ENCODE measurements around the gene CYP21A2.

Gene CYP21A2

DNA sequence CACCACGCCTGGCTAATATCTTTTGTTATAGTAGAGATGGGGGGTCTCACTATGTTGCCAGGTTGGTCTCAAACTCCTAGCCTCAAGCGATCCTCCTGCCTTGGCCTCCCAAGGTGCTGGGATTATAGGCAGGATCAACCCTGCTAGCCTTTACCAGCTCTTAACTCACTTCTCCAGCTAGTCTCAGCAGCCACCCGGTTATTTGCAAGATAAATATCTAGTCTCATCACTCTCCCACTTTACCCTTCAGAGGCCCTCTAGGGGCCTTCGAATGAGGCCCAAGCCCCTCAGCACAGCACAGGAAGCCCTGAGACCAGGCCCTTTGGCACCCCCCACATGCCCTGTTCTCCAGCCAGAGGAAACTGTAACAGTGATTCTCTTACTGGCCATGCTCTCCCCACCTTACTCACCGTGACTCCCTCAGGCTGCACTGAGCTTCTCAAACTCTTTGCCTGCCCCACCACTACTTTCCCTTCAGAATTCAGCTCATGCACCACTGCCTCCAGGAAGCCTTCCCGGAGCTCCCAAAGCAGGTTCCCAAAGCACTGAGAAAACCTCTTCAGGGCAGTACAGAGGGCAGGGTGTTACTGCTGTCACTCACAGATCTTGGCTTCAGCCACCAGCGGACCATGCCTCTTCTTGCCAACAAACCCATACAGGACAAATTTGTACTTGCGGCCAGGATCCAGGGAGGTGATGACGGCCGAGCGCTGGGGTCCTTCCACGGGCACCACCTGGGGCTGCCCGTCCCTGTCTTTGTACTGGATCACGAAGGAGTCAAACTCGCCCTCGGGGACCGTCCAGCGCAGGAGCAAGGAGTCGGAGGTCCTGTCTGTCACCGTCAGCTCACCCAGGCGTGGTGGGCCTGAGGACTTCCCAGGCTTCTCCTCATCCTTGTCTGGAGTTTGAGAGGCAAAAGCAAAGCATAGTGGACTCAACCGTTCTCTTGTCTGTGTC is 45.9 kb downstream of the CYP21A2 start:
- DNase-seq (ENCODE audit: low spot score), result no peak

DNA sequence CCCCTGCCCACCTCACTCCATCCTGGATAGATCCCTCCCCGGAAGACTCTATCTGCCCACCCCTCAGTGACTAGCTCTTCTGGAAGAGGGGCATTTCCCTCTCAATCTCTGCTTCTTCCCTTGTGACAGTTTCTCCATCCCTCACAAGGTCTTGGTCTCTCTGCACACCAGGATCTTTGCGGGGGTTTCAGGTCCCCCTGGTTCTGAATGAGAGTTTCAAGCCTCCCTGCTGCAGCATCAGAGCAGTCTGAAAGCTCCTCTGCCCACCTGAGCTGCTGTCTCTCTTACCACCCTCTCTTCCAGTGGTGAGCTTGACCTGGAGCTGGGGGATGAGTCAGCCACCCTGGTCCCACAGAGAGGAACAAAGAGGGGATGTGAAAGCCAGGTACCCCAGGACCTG is 46.6 kb downstream of the CYP21A2 start:
- DNase-seq (ENCODE audit: low spot score), result no peak

DNA sequence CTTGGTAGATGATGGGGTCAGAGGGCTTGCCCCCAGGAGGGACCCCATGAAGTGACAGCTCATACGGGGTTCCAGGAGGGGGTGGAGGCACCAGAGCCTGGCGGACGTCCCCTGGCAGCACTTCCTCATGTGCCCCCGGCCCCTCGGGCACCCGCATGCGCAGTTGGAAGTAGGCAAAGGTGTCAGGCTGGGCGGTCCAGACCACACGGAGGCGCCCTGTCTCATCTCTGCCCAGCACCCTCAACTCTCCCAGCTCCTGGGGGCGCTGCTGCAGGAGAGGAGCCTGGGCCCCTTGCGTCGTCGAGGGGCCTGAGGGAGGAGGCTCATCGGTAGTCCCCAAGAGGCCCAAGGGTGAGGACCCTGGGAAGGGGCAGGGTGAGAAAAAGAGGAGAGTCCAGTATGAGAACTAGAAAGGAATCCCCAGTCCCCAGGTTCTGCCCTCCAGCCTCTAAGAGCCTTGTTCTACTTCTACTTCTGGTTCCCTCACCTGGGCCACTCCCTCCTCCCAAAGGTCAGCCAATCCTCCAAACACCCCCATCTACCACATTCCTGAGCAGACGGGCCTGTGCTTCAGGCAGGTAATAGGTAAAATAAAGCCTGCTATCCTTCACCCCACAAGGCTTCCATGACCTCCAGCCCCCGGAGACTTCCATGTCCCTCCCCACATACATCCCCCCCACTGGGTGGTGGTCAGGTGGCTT is 47.7 kb downstream of the CYP21A2 start:
- DNase-seq (ENCODE audit: low spot score), result no peak

DNA sequence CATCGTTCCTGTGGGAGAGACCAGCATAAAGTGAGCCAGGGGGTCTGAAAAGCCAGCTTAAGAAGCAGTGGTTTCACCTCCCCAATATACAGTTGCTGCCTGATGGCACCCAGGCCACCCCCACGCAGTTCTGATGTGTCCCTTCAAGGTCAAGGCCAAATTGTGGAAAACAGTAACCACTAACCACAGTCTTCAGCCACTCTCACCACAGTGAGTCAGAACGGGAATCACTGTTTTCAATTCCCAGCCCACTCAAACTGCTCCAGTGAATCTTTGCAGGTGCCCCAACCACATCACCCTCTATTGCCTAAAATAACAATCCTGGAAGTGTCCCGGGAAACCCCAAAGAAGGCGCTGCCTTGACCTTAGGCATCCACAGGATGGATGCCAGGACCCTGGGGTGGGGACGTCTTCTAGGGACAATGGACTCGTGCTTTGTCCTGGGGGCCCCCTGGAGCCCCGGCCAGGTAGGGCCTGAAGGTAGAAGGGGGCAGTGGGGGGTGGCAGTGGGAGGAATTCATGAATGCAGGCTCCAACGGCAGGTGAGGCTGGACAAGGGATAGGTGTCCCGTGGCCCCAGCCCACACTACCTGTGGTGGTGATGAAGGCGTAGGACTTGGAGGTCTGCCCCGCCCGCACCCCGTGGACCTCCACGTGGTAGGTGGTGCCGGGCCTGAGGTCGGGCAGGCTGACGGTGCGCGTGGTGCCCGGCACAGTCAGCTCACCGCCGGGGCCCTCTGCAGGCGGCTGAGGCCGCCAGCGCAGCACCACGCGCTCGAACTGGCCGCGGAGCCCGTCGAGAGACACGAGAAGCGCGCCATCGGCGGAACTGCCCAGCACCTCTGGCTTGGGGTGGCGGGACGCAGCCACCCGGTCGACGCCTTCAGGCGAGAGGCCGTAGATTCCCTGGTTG is 48.7 kb downstream of the CYP21A2 start:
- no peak for DNase-seq (ENCODE audit: low spot score)

DNA sequence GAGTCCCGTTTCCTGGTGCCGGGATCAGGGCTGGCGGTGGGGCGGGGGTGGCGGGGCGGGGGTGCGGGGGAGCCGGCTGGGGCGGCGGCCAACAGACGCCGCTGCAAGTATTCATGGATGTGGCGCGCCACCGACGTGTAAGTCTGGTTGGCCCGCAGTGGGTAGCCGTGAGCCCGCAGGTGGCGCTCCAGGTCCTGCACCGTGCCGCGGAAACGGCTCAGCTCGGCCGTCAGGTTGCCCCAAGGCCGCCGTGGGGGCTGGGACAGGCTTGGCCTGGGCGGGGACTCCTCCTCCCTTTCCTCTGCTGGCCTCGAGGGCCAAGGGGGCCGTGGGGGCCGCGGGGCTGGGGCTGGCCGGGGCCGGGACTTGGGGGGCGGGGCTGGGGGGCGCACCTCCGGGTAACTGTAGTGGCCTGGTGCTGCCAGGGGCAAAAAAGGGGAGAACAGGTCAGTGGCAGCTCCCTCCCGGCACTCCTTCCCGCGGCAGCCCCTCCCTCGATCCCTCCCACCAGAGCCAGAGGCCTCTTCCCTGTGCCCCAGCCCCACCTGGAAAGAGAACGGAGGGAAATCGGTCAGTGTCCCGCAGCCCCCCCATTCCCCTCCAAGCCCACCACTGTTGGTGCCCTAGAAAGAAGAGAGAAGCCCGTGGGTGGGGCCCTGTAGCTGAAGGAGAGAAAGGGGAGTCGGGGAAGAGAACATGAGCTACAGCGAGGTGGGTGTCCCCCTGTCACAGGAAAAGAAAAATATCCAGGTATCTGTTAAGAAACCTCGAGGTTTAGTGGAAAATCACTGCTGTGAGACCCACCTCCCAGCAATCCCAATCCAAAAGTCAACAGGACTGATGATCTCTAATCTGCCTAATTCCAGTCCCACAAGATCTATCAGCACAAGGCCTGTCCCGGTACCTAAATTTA is 49.6 kb downstream of the CYP21A2 start:
- DNase-seq (ENCODE audit: low spot score), result peak; percentile 71

DNA sequence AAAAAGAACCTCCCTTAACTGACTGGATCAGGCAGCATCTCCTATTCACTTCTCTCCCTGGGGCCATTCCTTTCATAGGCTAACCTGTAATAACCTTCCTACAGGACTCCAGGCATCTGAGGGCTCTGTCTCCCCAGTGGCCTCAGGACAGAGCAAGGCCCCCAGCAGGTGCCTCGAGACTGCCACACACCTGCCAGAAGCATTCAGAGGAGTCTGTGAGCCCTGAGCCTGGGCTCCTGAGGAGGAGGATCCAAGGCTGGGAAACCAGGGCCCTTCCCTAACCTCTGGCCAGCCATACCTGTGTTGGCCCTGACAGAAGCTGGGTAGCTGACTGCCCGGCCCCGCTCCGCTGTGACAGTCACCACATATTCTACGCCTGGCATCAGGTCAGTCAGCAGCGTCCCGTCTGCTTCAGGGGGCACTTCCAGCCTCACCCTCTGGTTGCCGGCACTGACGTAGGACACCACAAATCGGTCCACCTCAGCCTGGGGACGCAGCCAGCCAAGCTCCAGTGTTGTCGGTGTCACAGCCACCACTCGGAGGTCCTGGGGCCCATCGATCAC is 50.4 kb downstream of the CYP21A2 start:
- DNase-seq (ENCODE audit: low spot score), result no peak

DNA sequence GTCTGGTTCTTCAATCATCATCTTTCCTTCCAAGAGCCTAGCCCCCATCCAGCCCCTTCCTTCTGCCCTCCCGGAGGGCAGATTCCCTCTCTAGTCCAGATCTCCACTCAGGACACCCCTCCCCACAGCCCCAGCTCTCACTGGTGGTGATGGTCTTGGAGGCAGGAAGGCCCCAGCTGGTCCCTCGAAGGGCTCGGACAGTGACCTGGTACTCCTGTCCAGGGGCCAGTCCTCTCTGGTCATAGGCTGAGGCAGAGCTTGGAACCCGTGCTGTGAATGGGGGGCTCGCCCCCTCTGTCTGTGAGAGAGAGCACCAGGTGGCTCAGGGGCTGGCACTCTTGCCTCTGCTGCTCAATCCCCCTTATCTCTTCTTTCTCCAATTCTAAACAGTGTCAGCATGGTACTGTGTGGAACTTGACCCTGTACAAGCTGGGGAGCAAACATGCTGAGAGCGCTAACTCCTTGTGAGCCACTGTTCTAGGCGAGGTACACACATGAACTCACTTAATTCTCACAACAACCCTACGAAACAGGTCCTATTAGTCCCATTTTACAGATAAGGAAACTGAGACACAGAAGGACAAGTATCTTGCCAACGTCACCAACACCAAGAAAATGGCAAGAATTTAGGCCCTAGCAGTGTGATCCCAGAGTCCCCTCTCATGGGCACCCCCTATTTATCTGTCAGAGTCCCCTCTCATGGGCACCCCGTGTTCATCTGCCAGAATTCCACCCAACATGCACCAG is 51.0 kb downstream of the CYP21A2 start:
- no peak for DNase-seq (ENCODE audit: low spot score)

Data from cerebellar cortex (tissue), 1 donor.